ENCODE data around the gene PRRT4.

- TF ChIP-seq POLR2A (IDR thresholded peaks at IDR 0.05; ENCODE audit: low read depth, low read length), result no peak
- TF ChIP-seq, protein P1, sequence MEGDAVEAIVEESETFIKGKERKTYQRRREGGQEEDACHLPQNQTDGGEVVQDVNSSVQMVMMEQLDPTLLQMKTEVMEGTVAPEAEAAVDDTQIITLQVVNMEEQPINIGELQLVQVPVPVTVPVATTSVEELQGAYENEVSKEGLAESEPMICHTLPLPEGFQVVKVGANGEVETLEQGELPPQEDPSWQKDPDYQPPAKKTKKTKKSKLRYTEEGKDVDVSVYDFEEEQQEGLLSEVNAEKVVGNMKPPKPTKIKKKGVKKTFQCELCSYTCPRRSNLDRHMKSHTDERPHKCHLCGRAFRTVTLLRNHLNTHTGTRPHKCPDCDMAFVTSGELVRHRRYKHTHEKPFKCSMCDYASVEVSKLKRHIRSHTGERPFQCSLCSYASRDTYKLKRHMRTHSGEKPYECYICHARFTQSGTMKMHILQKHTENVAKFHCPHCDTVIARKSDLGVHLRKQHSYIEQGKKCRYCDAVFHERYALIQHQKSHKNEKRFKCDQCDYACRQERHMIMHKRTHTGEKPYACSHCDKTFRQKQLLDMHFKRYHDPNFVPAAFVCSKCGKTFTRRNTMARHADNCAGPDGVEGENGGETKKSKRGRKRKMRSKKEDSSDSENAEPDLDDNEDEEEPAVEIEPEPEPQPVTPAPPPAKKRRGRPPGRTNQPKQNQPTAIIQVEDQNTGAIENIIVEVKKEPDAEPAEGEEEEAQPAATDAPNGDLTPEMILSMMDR (conservative IDR thresholded peaks at IDR 0.05; ENCODE audit: low read depth, low read length), result no peak
- TF ChIP-seq MAFK (IDR thresholded peaks at IDR 0.05; ENCODE audit: low read depth, low read length), result no peak
- no peak for TF ChIP-seq RCOR1 (IDR thresholded peaks at IDR 0.05; ENCODE audit: insufficient replicate concordance, low read length)
- TF ChIP-seq RAD21 (IDR thresholded peaks at IDR 0.05; ENCODE audit: low read length), result no peak
- no peak for TF ChIP-seq USF2 (IDR thresholded peaks at IDR 0.05; ENCODE audit: low read depth, low read length)
- TF ChIP-seq MXI1 (IDR thresholded peaks at IDR 0.05; ENCODE audit: borderline replicate concordance, low read depth, low read length), result no peak
- TF ChIP-seq RFX5 (IDR thresholded peaks at IDR 0.05; ENCODE audit: low read depth, low read length), result no peak
- no peak for TF ChIP-seq SMC3 (IDR thresholded peaks at IDR 0.05; ENCODE audit: low read depth, low read length)
- no peak for TF ChIP-seq BHLHE40 (IDR thresholded peaks at IDR 0.05; ENCODE audit: low read depth, low read length)
- no peak for TF ChIP-seq MAZ (IDR thresholded peaks at IDR 0.05; ENCODE audit: borderline replicate concordance, low read depth, low read length)
- TF ChIP-seq, protein P2, sequence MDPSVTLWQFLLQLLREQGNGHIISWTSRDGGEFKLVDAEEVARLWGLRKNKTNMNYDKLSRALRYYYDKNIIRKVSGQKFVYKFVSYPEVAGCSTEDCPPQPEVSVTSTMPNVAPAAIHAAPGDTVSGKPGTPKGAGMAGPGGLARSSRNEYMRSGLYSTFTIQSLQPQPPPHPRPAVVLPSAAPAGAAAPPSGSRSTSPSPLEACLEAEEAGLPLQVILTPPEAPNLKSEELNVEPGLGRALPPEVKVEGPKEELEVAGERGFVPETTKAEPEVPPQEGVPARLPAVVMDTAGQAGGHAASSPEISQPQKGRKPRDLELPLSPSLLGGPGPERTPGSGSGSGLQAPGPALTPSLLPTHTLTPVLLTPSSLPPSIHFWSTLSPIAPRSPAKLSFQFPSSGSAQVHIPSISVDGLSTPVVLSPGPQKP (IDR thresholded peaks at IDR 0.05; ENCODE audit: borderline replicate concordance, low read depth, low read length), result no peak
- no peak for TF ChIP-seq CEBPB (IDR thresholded peaks at IDR 0.05; ENCODE audit: low read depth, low read length)
Measured at GRCh38 chr7:128309124-128309523, 52.4 kb downstream of the PRRT4 start.

Measured in IMR-90 (cell line).